HCT116 (cell line): ENCODE results near the gene KRTAP10-11. TPM values are rescaled to one million over a fixed set of nuclear protein-coding genes. Genes with fewer than 3 reads are reported as not detected.

Source experiments
- ATAC-seq: fragments of 200-7000 bp; cut with Tn5 transposase; 2 replicates; pipeline ENCODE4 v1.9.1; 2020; ENCODE audit warnings: mild to moderate bottlenecking, moderate library complexity
- BruUV-seq: library from RNA; stranded (reverse); fragments of 400-500 nt; replicated peaks from 2 replicates; lab custom pipeline; 2021; lab: Mats Ljungman, UMichigan
- CTCF ChIA-PET: fragments of 300-600 bp; sonication (Branson Sonifier 250); formaldehyde crosslinking; loops from one replicate; lab custom pipeline; 2021; ENCODE audit warnings: antibody characterized with exemption; lab: Charles Lee
- POLR2A ChIA-PET: fragments of 300-600, 350-600 bp; sonication (Branson Sonifier 250); formaldehyde crosslinking; loops from one replicate; lab custom pipeline; 2021; ENCODE audit warnings: antibody characterized with exemption; lab: Charles Lee
- RAD21 ChIA-PET, 2 experiments: fragments of 300-600 bp; sonication (Branson Sonifier 250); formaldehyde crosslinking; loops; one replicate each; lab custom pipeline; 2023; ENCODE audit warnings: low total read pairs in 2 of 2; ENCODE audit not compliant: uncharacterized antibody in 2 of 2, unreplicated experiment in 2 of 2, low non-redundant PET in 1 of 2; lab: Charles Lee
- DNase-seq: peaks from one replicate; pipeline ENCODE4 v3.0.0-alpha.2; 2010; ENCODE audit warnings: low read depth, low spot score
- H2AFZ ChIP-seq: fragments of 200-600 bp; shearing (Covaris generic), sonication (generic); 2 replicates; pipeline ENCODE4 v1.6.1; 2017; ENCODE audit warnings: low read depth, mixed run types, mixed read lengths, antibody characterized with exemption, low read length; ENCODE audit not compliant: poor library complexity, severe bottlenecking
- H3K27ac ChIP-seq: 2 replicates; pipeline ENCODE4 v1.5.1; 2012; ENCODE audit warnings: low read depth, low read length
- H3K27me3 ChIP-seq: fragments of 200-600 bp; sonication (generic); 2 replicates; pipeline ENCODE4 v1.6.1; 2016; ENCODE audit warnings: mixed run types, low read length, mixed read lengths; ENCODE audit not compliant: insufficient read depth
- H3K36me3 ChIP-seq, 2 experiments: fragments of 200-500 bp in 1 of 2; fragments of 200-600 bp in 1 of 2; sonication (Bioruptor generic) in 1 of 2; sonication (generic) in 1 of 2; 2 replicates each; pipeline versions ENCODE4 v1.5.1 to v1.6.1; 2014 to 2016; ENCODE audit warnings: low read length in 2 of 2, inconsistent platforms in 1 of 2, mixed read lengths in 1 of 2, mixed run types in 1 of 2; ENCODE audit not compliant: insufficient read depth in 2 of 2, control insufficient read depth in 1 of 2
- H3K4me1 ChIP-seq, 2 experiments: fragments of 200-600 bp in 1 of 2; sonication (generic) in 1 of 2; 2 replicates each; pipeline versions ENCODE4 v1.5.1 to v1.6.1; 2012 to 2017; ENCODE audit warnings: low read length in 2 of 2, inconsistent platforms in 1 of 2, mild to moderate bottlenecking in 1 of 2, mixed read lengths in 1 of 2, mixed run types in 1 of 2, moderate library complexity in 1 of 2; ENCODE audit not compliant: insufficient read depth in 2 of 2, control insufficient read depth in 1 of 2
- H3K4me2 ChIP-seq: fragments of 200-600 bp; sonication (generic); 2 replicates; pipeline ENCODE4 v1.6.1; 2017; ENCODE audit warnings: mixed run types, low read length, mixed read lengths
- H3K4me3 ChIP-seq, 2 experiments: fragments of 200-600 bp in 1 of 2; sonication (generic) in 1 of 2; replicated peaks in 1 of 2; 2 replicates each; pipeline ENCODE4 v1.5.1; 2011 to 2016; ENCODE audit warnings: low read length in 2 of 2, control low read depth in 1 of 2, low read depth in 1 of 2, mild to moderate bottlenecking in 1 of 2, mixed read lengths in 1 of 2, mixed run types in 1 of 2
- H3K79me2 ChIP-seq: fragments of 200-600 bp; sonication (generic); 2 replicates; pipeline ENCODE4 v1.6.1; 2017; ENCODE audit warnings: mild to moderate bottlenecking, mixed run types, low read length, moderate library complexity, mixed read lengths; ENCODE audit not compliant: insufficient read depth
- H3K9ac ChIP-seq: fragments of 200-600 bp; sonication (generic); 2 replicates; pipeline ENCODE4 v1.6.1; 2016; ENCODE audit warnings: low read length, mixed read lengths
- H3K9me2 ChIP-seq: fragments of 200-600 bp; sonication (generic), shearing (Covaris generic); 2 replicates; pipeline ENCODE4 v1.6.1; 2017; ENCODE audit warnings: mixed run types, mild to moderate bottlenecking, moderate library complexity; ENCODE audit not compliant: insufficient read depth
- H3K9me3 ChIP-seq, 2 experiments: fragments of 200-500 bp in 1 of 2; fragments of 200-600 bp in 1 of 2; sonication (Bioruptor generic) in 1 of 2; sonication (generic) in 1 of 2; 2 replicates each; pipeline ENCODE4 v1.6.1; 2014 to 2017; ENCODE audit warnings: low read length in 2 of 2, mixed read lengths in 2 of 2, inconsistent platforms in 1 of 2, low read depth in 1 of 2, mild to moderate bottlenecking in 1 of 2, mixed run types in 1 of 2, moderate library complexity in 1 of 2; ENCODE audit not compliant: control insufficient read depth in 1 of 2, insufficient read depth in 1 of 2
- H4K20me1 ChIP-seq: fragments of 200-600 bp; sonication (generic), shearing (Covaris generic); 2 replicates; pipeline ENCODE4 v1.6.1; 2017; ENCODE audit warnings: mixed run types, mild to moderate bottlenecking, moderate library complexity; ENCODE audit not compliant: insufficient read depth
- CEBPB ChIP-seq: IDR thresholded peaks from 2 replicates; pipeline ENCODE4 v1.6.1; 2012; ENCODE audit warnings: low read depth
- CTCF ChIP-seq, 3 experiments: fragments of 200-600 bp in 1 of 3; sonication (generic) in 1 of 3; IDR thresholded peaks in 2 of 3; conservative IDR thresholded peaks in 1 of 3; 2 replicates each; pipeline ENCODE4 v1.5.1; 2012 to 2017; ENCODE audit warnings: low read depth in 2 of 3, low read length in 2 of 3, antibody characterized with exemption in 1 of 3, borderline replicate concordance in 1 of 3, control low read depth in 1 of 3, mild to moderate bottlenecking in 1 of 3, mixed read lengths in 1 of 3, mixed run types in 1 of 3, moderate library complexity in 1 of 3; ENCODE audit not compliant: insufficient read depth in 1 of 3
- EGR1 ChIP-seq: IDR thresholded peaks from 2 replicates; pipeline ENCODE4 v1.6.1; 2012; ENCODE audit warnings: low read depth
- ELF1 ChIP-seq: IDR thresholded peaks from 2 replicates; pipeline ENCODE4 v1.6.1; 2012; ENCODE audit warnings: low read depth, borderline replicate concordance
- EZH2 ChIP-seq: fragments of 200-600 bp; sonication (generic); IDR thresholded peaks from 2 replicates; pipeline ENCODE4 v1.6.1; 2017; ENCODE audit warnings: antibody characterized with exemption, mixed run types
- EZH2phosphoT487 ChIP-seq: fragments of 200-600 bp; IDR thresholded peaks from 2 replicates; pipeline ENCODE4 v1.6.1; 2018; ENCODE audit warnings: antibody characterized with exemption, borderline replicate concordance
- FOSL1 ChIP-seq: IDR thresholded peaks from 2 replicates; pipeline ENCODE4 v1.6.1; 2012; ENCODE audit warnings: low read depth
- MAX ChIP-seq: IDR thresholded peaks from 2 replicates; pipeline ENCODE4 v1.6.1; 2012
- POLR2A ChIP-seq: IDR thresholded peaks from 2 replicates; pipeline ENCODE4 v1.7.0; 2011; ENCODE audit warnings: borderline replicate concordance; ENCODE audit not compliant: insufficient read depth, insufficient read length; ENCODE audit errors: extremely low read depth
- POLR2AphosphoS5 ChIP-seq: IDR thresholded peaks from 2 replicates; pipeline ENCODE4 v1.6.1; 2011; ENCODE audit warnings: mild to moderate bottlenecking, low read depth, low read length, moderate library complexity
- RAD21 ChIP-seq: IDR thresholded peaks from 2 replicates; pipeline ENCODE4 v1.6.1; 2012; ENCODE audit warnings: low read depth, mild to moderate bottlenecking
- SP1 ChIP-seq: IDR thresholded peaks from 2 replicates; pipeline ENCODE4 v1.6.1; 2012; ENCODE audit warnings: low read depth
- SRF ChIP-seq: IDR thresholded peaks from 2 replicates; pipeline ENCODE4 v1.6.1; 2012; ENCODE audit warnings: low read depth
- TCF7L2 ChIP-seq: IDR thresholded peaks from 2 replicates; pipeline ENCODE4 v1.7.0; 2011; ENCODE audit warnings: borderline replicate concordance, inconsistent platforms; ENCODE audit not compliant: insufficient read depth, insufficient read length; ENCODE audit errors: extremely low read depth
- ZFX ChIP-seq: fragments of 450-650 bp; IDR thresholded peaks from 2 replicates; pipeline ENCODE4 v1.6.1; 2017
- ZNF274 ChIP-seq: fragments of 200-500 bp; sonication (Bioruptor generic); IDR thresholded peaks from 2 replicates; pipeline ENCODE4 v1.6.1; 2014; ENCODE audit warnings: mild to moderate bottlenecking, low read depth, low read length, inconsistent platforms
- intact Hi-C: fragments of 100-400 bp; cut with micrococcal nuclease; formaldehyde crosslinking; loops from 2 replicates; pipeline ENCODE4 v1.10.0; 2022
- total RNA-seq: library from RNA; stranded (reverse); gene quantifications from one replicate; pipeline ENCODE4 v1.2.1, GENCODE V29; 2021; ENCODE audit not compliant: unreplicated experiment
- TF ChIP-seq, protein P1 (sequence below): IDR thresholded peaks from 2 replicates; pipeline ENCODE4 v1.6.1; 2011; ENCODE audit warnings: mild to moderate bottlenecking, low read length, moderate library complexity; ENCODE audit not compliant: insufficient replicate concordance; ENCODE audit errors: extremely low read depth
- TF ChIP-seq, protein P2 (sequence below): IDR thresholded peaks from 2 replicates; pipeline ENCODE4 v1.6.1; 2012

The KRTAP10-11 gene
- total RNA-seq, 1 experiment from 2014 or later, result not detected

GRCh38 chr21:44628707-44629391 lies 17.4 kb upstream of the KRTAP10-11 start:
- Histone ChIP-seq H2AFZ (no peak overlapping the region), H3K9me3 (peaks cover 5 to 13% of the 10 kb centered on the region in 2 experiments; a peak in 3 of 4 replicates), H4K20me1 (no peaks in the 10 kb centered on the region), H3K79me2 (no peaks in the 10 kb centered on the region), H3K4me1 (no peaks in the 10 kb centered on the region), H3K27ac (no peak overlapping the region), H3K4me3 (no peak overlapping the region), H3K9me2 (no peaks in the 10 kb centered on the region), H3K4me2 (no peak overlapping the region), H3K36me3 (no peaks in the 10 kb centered on the region), H3K9ac (no peak overlapping the region), H3K27me3 (no peaks in the 10 kb centered on the region)
- POLR2A ChIA-PET, result no interaction called here
- no peak for DNase-seq
- intact Hi-C loops, result no loop called here
- CTCF ChIA-PET, result no interaction called here
- no TSS peak for BruUV-seq
- TF ChIP-seq CTCF (IDR thresholded peaks at IDR 0.05 in 2 of 3, conservative IDR thresholded peaks at IDR 0.05 in 1 of 3; ENCODE audit: borderline replicate concordance in 1 of 3, insufficient read depth in 1 of 3, low read depth in 2 of 3, low read length in 2 of 3) (no peak), EZH2phosphoT487 (no peak), FOSL1 (no peak), ZFX (no peak), SP1 (no peak), TCF7L2 (no peak), EGR1 (no peak), ELF1 (no peak), MAX (no peak), SRF (no peak), EZH2 (no peak), CEBPB (no peak), POLR2A (no peak), POLR2AphosphoS5 (no peak), ZNF274 (no peak), RAD21 (no peak)
- TF ChIP-seq, protein P1, sequence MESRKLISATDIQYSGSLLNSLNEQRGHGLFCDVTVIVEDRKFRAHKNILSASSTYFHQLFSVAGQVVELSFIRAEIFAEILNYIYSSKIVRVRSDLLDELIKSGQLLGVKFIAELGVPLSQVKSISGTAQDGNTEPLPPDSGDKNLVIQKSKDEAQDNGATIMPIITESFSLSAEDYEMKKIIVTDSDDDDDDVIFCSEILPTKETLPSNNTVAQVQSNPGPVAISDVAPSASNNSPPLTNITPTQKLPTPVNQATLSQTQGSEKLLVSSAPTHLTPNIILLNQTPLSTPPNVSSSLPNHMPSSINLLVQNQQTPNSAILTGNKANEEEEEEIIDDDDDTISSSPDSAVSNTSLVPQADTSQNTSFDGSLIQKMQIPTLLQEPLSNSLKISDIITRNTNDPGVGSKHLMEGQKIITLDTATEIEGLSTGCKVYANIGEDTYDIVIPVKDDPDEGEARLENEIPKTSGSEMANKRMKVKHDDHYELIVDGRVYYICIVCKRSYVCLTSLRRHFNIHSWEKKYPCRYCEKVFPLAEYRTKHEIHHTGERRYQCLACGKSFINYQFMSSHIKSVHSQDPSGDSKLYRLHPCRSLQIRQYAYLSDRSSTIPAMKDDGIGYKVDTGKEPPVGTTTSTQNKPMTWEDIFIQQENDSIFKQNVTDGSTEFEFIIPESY, result no peak
- TF ChIP-seq, protein P2, sequence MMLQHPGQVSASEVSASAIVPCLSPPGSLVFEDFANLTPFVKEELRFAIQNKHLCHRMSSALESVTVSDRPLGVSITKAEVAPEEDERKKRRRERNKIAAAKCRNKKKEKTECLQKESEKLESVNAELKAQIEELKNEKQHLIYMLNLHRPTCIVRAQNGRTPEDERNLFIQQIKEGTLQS, result no peak
- ATAC-seq, result no peak
- RAD21 ChIA-PET, result no interaction called here
